Activated CD8-positive, alpha-beta memory T cell treated with anti-CD3 and anti-CD28 coated beads, Interleukin-2, amount 50 U/mL, for 1 hour (primary cell): ENCODE measurements around the gene SLC43A3.
"Not testable (repeated sequence)": the region's sequence is repeated elsewhere in the genome, so short reads cannot be mapped to it uniquely, and the experiment has no call there.

ENCODE experiments used
- DNase-seq: peaks from one replicate; pipeline ENCODE4 v3.0.0-alpha.2; 2020; ENCODE audit errors: extremely low read depth

The SLC43A3 gene

DNA sequence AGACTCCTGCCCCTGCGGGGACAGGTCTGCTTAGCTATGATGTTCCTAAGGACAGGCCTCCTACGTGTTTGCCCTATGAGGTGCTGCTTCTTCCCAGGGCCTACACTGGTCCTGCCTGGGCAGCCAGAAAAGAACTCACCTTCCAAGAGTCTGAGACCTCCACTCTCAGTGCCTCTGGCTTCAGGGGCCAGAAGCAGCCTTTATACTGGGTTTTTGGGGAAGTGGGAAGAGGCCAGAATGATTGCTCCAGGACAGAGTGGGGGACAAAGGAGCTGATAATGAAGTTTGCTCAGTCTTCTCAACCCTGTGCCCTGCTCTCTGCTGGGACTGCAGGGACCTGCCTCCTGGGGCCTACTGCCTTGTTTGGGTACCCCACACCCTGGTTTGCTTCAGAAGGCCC lies 45.9 kb downstream of the SLC43A3 start, which contains the start of gene PRG3:
TSS of gene PRG3 (minus strand) at position 176 of the 400 bp plus-strand sequence. CDS start 442 bp downstream, outside the sequence.
- DNase-seq: no peak

DNA sequence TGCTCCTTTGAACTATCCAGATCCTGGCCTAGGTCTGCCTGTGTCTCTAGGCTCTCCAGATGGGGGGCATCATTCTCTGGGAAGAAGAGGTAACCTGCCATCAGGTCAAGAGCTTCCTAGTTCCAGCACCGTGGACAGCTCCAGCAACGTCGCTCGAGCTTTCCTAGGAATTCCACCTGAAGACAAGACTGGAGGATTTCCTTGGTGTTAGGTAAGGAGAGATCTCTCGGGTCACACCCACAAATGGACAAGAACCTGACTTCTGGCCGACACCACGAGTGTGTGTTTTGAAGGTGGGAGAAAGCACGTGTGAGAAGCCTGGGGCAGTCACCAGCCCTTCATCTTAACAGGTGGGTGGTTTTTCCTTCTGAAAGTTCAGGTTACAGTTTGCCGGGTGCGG lies 47.2 kb downstream of the SLC43A3 start:
- no peak for DNase-seq

DNA sequence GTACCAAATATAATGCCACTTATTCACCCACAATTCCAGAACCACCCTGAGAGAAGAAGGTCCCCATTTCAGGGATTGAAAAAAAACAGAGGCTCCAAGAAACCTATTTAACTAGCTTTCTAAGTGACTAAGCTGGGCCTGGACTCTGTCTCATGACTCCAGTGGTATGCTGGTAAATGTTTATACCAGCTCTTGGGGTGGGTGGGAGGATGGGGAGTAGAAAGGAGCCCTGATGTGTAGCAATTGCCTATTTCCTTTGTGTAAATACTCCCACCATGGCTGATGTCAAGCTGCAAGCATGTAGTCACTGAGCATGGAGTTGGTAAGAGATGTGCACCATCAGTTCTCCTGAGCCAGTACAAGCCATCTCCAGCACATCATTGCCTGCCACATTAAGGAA lies 48.7 kb downstream of the SLC43A3 start:
- no peak for DNase-seq

DNA sequence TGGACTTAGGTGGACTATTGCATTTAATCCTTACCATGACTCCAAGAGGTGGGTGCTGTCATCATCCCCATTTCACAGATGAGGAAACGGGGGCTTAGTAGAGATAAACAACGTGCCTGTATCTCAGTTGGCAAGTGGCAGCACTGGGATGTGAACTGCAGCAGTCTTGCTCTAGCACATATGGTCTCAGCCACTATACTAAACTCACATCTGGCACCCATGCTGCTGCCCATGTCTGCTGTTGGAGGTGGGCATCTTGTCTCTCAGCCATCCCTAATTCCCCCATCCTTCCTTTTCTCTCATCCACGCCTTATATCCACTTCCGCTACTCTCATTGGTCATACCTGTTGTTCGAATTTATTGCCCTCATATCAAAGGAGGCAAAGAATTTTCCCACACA lies 49.8 kb downstream of the SLC43A3 start:
- no peak for DNase-seq

DNA sequence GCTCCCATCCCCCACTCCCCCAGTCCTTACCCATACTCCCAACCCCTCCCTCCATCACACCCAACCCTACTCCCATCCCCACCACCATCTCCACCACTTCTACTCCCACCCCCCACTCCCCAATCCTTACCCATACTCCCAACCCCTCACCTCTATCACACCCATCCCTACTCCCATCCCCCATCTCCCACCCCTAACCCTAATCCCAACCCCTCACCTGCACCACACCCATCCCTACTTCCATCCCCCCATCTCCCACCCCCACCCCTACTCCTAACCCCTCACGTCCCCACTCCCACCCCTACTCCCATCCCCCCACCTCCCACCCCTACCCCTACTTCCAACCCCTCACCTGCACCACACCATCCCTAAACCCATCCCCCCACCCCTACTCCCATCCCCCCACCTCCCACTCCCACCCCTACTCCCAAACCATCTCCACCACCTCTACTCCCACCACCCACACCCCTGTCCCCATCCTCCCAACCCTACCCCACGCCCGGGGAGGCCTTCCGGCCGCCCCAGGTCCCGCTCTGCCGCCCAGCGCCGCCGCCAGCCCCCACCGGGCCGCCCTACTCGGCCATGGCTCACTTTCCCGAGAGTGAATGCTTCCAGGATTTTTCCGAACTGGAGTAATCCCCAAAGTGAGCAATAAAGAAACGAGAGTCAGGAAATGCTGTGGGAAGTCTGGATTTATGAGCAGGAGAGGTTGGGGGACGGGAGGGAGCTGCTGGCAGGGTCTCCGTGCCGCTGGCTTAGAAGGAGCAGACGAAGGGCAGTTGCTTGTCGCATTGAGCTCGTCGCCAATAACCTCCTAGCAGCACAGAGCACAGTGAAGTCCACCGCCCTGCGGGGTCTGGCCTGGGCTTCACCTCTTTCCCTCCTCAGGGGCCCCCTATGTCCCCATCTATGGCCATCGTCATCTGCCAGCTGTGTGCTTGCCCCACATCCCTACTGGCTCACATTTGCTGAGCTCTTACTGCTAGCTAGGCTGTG lies 50.5 kb downstream of the SLC43A3 start:
- DNase-seq: no peak

DNA sequence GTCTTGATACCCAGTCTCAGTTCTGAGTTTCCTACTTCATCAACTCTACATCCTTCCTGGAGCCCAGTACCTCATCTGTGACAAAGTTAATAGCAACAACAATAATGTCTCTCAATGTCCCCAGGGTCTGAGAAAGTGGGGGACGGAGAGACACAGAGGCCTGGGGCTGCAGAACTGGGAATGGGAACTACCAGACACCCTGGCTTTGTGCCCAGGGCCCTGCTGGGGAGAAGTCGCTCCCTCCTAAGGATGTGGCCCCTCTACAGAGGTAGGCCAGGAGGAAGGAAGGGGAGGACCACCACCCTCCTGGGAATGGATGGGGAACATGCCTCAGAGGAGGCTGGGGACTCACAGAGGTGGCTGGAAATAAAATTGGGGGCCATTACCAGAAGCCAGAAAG lies 51.4 kb downstream of the SLC43A3 start:
- DNase-seq: no peak

DNA sequence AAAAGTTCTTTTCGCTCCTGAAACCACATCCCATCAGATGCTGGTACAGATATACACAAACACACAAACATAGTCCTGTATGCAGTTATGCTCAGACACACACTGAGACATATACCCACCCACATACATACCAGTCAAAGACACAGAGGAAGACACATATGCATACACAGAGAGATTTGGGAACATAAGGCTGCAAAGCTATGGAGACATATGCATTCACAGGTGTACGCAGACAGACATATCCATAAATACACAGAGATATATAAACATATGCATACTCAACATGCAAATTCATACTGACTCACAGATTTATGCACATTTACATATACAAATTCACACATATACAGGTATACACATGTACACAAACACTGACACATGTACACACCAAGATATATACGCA lies 52.0 kb downstream of the SLC43A3 start:
- no peak for DNase-seq

DNA sequence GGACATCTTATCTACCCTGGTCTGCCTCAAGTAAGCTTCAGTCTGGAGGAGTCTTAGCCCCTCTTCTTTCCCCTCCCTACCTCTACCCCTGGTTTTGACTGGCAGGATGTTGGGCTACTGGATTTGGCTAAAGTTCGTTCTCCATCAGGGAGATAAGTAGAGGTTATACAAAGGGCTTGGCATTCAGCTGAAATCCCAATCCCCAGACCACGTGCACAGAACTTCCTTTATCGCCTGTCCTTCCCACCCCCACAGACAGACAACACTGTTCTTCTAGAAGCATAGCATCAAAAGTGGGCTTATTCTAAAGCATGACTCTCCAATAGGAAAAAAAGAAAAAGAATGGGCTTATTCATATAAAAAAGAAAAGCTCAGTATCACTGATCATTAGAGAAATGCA lies 53.8 kb downstream of the SLC43A3 start:
- no peak for DNase-seq

DNA sequence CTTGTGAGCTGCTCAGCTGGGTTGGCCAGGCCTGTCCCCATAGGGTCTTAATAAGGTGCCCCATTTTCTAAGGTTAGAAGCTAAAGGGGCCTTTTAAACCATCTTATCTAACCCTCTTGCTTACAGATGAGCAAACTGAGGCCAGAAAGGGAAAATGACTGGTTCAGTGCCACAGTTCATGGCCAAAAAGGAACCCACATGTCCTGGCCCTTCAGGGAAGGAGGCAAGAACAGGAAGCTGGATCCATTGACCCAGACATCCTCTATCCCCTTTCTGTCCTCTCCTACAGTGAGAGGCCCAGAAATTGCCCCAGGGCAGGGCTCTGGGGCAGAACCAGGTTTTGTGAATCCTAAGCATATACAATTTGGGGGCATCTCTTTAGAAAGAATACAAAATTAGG lies 56.0 kb downstream of the SLC43A3 start:
- no peak for DNase-seq

DNA sequence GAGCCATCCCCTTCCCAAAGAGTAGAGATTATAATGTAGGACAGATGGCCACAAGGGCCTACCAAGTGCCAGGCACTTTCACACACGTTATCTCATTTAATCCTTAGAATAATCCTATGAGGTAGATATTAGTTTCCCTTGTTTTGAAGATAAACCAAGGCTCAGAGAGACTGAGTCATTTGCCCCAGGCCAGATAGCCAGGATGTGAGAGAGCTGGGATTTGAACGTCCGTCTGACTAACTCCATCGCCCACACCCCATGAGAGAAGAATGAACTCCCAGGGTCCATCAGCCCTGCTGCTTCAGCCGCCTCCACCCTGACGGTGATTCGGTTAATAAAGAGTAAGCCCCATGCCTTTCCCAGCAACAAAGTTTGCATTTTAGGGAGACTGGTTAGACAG lies 56.7 kb downstream of the SLC43A3 start:
- no peak for DNase-seq

DNA sequence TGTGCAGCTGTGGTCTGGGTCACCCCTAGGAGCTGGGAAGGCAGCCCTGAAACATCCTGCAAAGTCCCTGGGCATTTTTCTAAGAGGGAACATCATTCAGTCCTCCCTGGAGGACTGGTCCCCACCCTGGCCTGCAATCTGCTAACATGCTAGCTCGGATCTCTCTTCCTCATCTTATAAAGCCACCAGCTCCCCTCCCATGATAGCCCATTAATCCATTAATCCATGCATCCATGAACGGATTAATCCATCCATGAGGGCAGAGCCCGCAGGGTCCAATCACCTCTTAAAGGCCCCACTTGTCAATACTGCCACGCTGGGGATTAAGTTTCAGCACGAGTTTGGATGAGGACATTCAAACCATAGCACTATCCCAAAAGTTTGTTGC lies 58.1 kb downstream of the SLC43A3 start:
- no peak for DNase-seq

DNA sequence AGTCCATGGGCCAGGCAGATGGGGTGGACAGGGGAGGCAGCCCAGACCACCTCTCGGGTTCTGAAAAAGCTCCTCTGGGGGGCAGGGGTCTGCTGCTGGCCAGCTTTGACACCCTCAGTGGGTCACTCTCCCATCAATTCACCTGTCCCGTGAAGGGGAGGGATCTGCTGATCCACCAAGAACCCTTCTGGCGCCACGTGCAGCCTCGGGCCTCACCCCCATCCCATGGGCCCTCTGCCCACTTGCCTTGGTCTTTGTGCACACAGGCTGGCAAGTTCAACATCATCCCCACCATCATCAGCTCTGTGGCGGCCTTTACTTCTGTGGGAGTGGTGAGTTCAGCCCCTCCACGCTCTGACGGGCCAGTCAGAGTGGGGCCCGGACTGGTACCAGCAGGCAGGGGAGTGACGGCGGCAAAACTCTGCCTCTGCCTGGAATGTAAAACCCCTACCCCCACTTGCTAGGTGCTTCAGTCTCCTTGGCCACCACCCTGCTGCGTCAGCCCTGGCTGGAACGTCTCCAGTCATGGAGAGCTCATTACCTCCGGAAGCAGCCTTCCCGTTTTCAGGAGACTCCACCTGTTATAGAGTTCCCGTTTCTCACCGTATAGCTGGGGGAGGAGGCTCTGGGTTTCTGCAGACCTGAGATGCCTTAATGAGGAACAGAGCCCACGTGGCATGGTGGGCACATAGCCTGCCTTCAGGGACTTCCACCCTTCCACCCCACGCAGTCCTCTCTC lies 58.6 kb downstream of the SLC43A3 start:
- DNase-seq: no peak

DNA sequence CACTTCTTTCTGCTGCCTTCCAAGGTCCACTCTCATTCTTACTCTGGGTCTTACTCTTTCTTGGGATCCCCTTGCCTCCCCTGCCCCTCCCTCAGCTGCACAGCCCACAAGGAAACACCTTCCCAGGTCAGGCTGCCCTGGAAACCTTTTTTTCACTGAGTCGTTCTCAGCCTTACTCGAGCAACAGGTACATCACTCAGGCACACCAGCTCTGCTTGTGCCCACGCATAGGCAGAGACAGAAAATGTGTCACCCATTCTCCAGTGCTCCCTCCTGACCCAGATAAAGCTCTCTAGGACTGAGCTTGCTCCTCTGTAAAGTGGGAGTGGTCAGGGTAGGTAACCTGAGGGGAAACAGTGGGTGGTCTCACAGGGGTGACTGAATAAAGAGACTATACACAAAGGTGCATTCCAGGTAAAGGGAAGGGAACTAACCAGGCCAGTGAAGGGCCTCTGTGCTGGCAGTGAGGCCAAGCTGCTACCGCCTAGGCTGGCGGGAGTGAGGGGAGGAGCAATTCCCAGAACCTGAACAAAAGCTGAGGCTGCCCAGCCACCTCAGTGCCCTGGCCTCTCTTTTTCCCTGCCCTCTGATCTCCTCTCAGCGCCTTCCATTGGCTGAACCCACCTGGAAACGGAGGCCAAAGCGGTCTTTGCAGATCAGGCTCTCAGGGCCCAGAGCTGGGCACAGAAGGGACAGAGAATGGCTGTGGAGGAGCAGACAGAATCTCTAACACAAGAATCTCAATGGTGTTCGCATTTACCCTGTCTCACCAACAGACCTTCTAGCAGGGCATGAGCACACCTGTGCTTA lies 61.9 kb downstream of the SLC43A3 start:
- DNase-seq: no peak

DNA sequence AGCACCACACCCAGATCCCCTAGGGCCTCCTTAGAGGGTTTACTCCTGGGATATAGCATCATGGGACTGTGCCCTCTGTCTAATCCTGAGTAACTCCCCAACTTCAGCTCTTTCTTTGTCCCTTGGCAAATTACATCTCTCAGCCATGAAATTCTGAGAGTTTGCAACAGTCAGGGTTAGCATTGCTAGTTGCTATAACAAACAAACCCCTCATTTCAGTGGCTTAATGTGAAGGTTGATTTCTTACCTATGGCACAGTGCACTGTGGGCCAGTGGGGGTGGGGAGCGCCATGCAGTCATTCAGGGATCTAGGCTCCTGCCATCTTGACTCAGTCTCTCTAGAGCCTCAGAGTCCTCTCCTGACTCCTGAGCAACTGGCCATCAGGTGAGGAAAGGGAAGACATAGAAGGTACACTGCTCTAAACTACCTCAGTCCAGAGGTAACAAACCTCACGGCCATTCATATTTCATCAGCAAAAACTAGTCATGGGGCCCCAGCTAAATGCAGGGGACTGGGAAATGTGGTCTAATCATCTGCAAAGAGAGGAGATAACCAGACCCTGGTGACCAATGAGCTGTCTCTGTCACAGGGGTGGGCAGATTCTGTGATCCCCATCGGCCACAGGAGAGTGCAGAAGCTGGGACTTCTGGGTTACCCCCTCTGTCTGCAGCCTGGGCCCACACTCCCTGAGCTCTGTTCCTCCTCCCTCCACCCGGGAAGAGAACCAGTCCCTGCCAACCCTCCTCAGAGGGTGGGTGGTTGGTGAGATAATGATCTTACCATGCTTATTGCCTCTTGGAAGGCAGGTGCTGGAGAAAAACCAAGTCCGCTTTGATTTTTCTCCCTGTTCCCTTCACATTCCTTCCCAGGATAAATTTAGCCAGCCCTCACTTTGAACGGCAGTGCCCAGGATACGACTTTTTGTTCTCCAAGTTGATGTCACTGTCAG lies 63.5 kb downstream of the SLC43A3 start:
- no peak for DNase-seq

DNA sequence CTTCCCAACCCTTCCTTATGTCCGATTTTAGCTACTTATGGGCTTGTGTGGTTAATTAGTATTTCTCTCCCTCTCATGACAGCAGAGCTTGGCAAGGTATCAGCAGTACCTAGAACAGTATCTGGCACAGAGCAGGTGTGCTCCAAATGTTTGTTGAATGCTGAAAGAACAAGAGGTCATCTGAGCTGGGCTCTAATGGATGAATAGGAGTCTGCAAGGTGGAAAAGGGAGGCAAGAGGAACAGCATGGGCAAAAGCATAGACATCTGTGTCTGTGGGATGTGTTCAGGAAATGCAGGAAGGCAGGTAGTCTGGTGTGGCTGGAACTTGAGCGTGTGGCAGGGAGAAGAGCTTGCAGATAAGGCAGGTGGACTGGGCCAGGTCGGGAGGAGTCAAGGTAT lies 65.0 kb downstream of the SLC43A3 start:
- no peak for DNase-seq

DNA sequence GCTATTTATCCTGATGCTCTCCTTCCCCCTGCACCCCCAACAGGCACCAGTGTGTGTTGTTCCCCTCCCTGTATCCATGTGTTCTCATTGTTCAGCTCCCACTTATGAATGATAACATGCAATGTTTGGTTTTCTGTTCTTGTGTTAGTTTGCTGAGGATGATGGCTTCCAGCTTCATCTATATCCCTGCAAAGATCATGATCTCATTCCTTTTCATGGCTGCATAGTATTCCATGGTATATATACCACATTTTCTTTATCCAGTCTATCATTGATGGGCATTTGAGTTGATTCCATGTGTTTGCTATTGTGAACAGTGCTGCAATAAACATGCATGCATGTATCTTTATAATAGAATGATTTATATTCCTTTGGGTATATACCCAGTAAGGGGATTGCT lies 65.5 kb downstream of the SLC43A3 start:
- DNase-seq: not testable (repeated sequence)

DNA sequence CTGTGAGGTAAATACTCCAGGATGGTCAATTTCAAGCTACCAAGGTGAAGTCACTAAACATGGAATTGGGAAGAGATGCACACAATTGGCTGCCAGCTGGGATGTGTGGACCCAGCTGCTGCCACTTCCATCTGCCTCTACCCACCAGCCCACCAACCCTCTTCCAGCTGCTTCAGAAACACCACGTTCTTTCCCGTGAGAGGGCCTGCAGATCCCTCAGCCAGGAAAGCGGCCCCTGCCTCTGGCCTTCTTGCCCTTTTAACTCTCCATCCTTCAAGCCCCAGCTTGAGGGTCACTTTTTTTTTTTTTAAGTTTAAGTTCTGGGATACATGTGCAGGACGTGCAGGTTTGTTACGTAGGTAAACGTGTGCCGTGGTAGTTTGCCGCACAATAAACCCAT lies 65.9 kb downstream of the SLC43A3 start:
- DNase-seq: no peak

DNA sequence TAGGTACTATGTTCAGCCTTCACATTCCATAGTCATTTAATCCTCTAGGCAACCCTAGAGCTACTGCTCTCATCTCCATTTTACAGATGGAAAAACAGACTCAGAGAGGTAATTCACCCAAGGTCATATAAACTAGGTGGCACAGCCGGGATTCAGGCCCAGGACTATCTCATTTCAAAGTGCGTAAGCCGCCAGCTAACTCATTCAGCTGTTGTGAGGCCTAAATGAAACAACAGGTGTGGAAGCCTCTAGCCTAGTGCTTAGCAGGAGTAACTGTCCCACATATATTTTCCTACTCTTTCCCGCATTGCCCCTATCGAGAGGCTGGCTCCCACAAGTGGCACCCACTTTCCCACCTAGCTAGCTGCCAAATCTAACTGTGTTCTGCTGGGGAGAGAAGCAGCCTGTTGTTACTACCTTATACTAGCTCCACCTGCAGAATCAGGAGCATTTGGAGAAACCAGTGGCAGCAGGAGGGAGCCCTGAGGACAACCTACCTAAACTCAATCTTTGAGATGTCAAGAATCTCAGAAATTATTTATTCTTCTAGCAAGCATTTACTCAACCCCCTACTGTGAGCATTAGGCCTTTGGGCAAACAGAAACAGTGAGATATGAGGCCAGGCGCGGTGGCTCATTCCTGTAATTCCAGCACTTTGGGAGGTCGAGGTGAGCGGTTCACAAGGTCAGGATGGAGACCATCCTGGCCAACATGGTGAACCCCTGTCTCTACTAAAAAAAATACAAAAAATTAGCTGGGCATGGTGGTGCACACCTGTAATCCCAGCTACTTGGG lies 66.8 kb downstream of the SLC43A3 start:
- DNase-seq: no peak

DNA sequence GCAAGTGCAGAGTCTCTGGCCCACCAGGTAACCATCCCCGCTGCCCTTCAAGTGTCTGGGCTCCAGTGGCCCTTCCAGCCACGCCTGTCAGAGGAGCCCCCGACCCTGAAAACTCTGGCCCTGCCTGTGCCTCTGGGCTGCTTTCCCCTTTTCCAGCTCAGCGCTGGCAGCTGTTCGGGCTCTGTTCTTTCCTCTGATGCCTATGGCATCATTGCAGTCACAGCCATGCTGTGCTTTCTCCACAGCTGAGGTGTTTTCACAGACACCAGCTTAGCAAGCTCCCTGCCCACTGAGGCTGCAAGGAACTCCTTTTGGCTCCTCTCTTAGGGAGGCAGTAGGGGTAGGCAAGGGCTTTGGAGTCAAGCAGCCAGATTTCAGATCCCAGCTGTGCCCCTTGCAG lies 67.5 kb downstream of the SLC43A3 start:
- no peak for DNase-seq

DNA sequence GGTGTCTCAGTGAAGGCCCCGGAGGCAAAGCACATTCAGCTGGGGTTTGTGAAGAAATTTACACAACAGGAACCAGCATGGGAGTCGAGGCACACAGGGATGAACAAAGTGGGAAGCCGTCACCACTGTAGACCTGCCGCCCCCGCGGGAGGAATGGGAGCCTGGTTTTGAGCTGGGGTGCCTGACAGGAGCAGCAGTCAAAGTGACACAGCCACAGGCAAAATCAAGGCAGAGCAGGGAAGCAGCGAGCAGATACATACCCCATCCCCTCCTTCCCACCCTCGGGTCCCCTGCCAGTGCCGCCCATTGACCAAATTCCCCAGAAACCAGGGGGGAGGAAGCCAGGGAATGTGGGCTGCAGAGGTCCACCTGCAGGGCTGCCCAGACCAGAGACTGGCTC lies 67.9 kb downstream of the SLC43A3 start:
- no peak for DNase-seq
